Epithelial cell of proximal tubule (primary cell): ENCODE data around the gene CARMIL1. TPM values are rescaled to one million over a fixed set of nuclear protein-coding genes. Genes with fewer than 3 reads are reported as not detected.

Source experiments
- DNase-seq: peaks from one replicate; pipeline ENCODE4 v3.0.0-alpha.2; 2011; ENCODE audit warnings: low read depth
- H3K4me3 ChIP-seq: 2 replicates; pipeline ENCODE4 v1.5.1; 2011; ENCODE audit warnings: low read depth, mild to moderate bottlenecking, low read length
- total RNA-seq: library from RNA; depleted of rRNA; stranded (reverse); fragments of >200 nt; gene quantifications from 2 replicates; pipeline ENCODE4 v1.2.3, GENCODE V29; 2015
- TF ChIP-seq, protein P1 (sequence below): conservative IDR thresholded peaks from 2 replicates; pipeline ENCODE4 v1.5.1; 2012; ENCODE audit warnings: low read depth, mild to moderate bottlenecking, low read length

The CARMIL1 gene
- total RNA-seq, 1 donor from 2014 or later = 27.7 TPM

DNA sequence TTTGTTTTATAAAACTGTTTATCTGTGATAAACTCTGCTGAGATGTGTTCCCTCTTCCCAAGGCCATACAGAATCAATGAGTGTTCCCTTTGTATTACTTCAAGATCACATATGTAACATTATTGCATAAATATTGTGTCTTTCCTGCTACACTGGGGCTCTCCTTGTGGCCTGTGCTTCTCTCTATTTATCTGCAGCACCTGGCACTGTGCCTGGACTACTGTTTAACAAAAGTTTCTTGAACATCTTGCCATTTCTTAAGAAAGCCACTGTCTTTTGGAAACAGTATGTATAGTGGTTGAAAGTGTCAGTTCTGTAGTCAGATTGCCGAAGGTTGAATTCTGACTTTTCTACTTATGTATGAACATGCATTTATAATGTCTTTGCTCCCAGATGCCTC lies 203.8 kb downstream of the CARMIL1 start:
- no peak overlapping the region for H3K4me3 ChIP-seq
- DNase-seq = no peak
- TF ChIP-seq, protein P1, sequence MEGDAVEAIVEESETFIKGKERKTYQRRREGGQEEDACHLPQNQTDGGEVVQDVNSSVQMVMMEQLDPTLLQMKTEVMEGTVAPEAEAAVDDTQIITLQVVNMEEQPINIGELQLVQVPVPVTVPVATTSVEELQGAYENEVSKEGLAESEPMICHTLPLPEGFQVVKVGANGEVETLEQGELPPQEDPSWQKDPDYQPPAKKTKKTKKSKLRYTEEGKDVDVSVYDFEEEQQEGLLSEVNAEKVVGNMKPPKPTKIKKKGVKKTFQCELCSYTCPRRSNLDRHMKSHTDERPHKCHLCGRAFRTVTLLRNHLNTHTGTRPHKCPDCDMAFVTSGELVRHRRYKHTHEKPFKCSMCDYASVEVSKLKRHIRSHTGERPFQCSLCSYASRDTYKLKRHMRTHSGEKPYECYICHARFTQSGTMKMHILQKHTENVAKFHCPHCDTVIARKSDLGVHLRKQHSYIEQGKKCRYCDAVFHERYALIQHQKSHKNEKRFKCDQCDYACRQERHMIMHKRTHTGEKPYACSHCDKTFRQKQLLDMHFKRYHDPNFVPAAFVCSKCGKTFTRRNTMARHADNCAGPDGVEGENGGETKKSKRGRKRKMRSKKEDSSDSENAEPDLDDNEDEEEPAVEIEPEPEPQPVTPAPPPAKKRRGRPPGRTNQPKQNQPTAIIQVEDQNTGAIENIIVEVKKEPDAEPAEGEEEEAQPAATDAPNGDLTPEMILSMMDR = no peak

DNA sequence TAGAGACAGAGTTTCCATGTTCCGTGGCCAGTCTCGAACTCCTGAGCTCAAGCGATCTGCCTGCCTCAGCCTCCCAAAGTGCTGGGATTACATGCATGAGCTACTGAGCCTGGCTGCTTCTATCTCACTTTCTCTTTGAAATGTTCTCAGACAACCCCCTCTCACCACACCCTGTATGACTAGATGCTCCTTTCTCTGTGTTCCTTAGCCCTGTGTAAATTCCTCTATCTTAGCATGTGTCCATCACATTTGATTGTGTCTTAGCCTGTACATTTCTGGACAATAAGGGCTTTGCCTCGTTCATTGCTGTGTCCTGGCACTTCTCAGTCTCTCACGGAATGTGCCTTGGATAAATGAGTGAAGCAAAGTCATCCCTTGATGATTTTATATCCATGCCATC lies 204.8 kb downstream of the CARMIL1 start:
- no peak overlapping the region for H3K4me3 ChIP-seq
- TF ChIP-seq, protein P1 = no peak
- DNase-seq = no peak

DNA sequence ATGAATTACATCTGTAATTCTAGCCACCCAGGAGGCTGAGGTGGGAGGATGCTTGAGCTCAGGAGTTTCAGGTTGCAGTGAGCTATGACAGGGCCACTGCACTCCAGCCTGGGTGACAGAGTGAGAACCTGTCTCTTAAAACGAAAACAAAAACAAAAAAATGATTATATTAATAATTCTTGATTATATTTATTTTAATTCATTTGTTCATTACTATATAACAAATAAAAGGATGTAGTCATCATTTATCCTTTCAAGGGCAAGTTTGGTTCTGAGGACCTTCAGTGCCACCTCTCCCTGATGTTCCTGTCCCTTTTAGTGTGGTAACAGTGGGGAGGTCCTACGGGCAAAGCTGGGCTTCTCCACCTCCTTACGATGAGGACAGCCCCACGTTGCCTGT lies 205.7 kb downstream of the CARMIL1 start:
- TF ChIP-seq, protein P1 = no peak
- H3K4me3 ChIP-seq = no peak overlapping the region

DNA sequence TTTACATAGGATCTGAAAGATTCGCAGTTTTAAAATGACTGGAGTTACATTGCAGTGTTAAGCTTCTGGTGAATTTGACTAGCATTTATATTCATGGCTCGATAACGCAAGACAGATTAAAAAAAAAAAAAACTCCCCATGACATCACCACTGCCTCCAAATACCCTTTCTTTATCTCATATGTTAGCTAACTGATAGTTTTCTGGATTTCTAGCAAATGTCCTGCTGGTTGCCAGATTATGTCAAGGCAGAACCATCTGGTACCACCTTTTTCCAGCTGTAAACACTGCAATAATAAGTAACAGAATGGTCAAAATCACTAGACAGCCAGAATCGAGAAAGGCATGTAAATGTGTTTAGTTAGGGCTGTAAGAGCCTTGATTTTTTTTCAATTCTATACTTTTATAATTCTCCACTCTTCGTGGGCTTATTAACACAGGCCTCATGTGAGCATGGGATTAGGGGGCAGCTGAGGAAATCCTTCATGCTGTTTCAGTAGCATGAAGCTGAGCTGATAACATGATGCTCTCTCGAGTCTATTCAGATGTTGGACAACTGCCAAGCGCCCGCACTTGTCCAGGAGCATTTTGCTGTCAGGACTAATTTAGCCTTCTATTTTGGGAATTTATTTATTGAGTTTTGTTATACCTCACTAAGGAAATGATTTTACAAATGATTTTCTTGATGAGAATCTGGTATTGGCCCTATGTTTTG lies 206.8 kb downstream of the CARMIL1 start:
- H3K4me3 ChIP-seq = no peak overlapping the region
- TF ChIP-seq, protein P1 = no peak
- no peak for DNase-seq

More for the DNA sequence above, 205.7 kb downstream of the CARMIL1 start:
- no peak for DNase-seq

DNA sequence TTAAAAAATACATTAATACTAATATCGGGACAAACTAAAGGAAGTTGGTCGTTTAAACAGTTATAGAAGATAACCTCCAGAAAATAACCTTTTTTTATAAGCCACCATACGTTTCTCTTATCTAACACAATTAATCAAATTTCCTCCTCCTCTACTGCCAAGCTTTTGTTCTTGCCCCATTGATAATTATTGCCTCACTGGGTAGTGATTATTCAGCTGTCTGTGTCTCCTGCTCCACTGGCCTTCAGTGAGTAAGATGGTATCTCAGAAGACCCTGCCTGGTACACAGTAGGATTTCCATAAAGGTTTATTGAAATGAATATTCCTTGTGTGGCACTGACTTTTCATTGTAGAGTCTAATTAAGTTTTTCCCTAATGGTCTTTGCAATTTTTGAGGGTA lies 207.4 kb downstream of the CARMIL1 start:
- no peak for DNase-seq
- H3K4me3 ChIP-seq = no peak overlapping the region
- TF ChIP-seq, protein P1 = no peak

DNA sequence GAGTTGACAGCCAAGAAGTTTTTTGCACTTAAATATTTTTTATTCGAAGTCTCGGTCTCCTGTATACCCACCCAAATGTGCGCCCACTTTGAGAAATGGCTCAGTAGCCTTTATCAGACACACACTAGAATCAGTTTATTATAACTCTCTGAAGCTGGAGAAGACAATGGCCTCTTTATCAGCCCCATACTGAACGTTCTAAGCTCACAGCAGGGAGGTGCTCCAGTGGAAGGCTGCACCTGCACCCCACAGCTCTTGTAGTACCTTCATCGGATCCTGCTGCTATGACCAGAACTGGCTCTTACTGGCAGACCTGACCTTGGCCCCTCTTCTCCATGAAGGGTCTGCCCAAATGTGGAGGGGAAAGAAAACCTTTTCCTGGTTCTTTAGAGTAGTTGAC lies 207.8 kb downstream of the CARMIL1 start:
- DNase-seq = no peak
- TF ChIP-seq, protein P1 = no peak
- no peak overlapping the region for H3K4me3 ChIP-seq

DNA sequence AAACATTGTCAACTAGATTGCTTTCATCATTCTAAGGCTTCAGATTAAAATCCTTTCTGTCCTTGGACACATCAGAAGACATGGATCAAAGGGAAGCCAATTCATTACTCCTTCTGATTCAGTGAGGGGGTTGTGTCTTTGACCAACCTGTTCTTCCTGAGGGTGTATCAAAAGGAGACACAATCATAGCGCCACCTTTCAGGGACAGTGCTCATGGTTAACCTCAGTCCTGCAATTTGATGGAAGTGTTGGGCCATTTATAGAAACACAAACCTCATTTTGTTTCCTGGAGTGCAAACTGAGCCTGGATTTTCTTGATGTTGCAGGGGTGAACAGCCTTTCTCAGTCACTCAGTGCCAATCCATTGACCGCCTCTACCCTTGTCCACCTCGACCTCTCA lies 209.0 kb downstream of the CARMIL1 start:
- no peak for DNase-seq
- no peak overlapping the region for H3K4me3 ChIP-seq
- TF ChIP-seq, protein P1 = no peak
